Neural cell (in vitro differentiated cells): ENCODE results near the gene PHKA2. TPM values are rescaled to one million over a fixed set of nuclear protein-coding genes. Genes with fewer than 3 reads are reported as not detected.

ENCODE experiments used
- H2AFZ ChIP-seq: fragments of 200-600, 300-800 bp; sonication (generic), shearing (Covaris generic); 2 replicates; pipeline ENCODE4 v1.6.0; 2014; ENCODE audit warnings: low read depth, mild to moderate bottlenecking, antibody characterized with exemption, low read length, moderate library complexity
- H3F3A ChIP-seq: fragments of 200-600 bp; shearing (Covaris generic); 2 replicates; pipeline ENCODE4 v1.6.1; 2016; ENCODE audit warnings: mild to moderate bottlenecking, moderate library complexity, mixed read lengths, antibody characterized with exemption, low read length; ENCODE audit not compliant: insufficient read depth, poor library complexity, severe bottlenecking
- H3K27ac ChIP-seq: fragments of 200-600, 300-800 bp; sonication (generic), shearing (Covaris generic); 2 replicates; pipeline ENCODE4 v1.5.1; 2014; ENCODE audit warnings: mild to moderate bottlenecking, low read length, moderate library complexity
- H3K27me3 ChIP-seq: fragments of 300-800, 200-600 bp; sonication (generic), shearing (Covaris generic); 2 replicates; pipeline ENCODE4 v1.6.0; 2014; ENCODE audit warnings: mild to moderate bottlenecking, low read depth, low read length, moderate library complexity; ENCODE audit not compliant: insufficient read depth
- H3K36me3 ChIP-seq: fragments of 300-800, 200-600 bp; sonication (generic), shearing (Covaris generic); 2 replicates; pipeline ENCODE4 v1.5.1; 2014; ENCODE audit warnings: mild to moderate bottlenecking, antibody characterized with exemption, low read length, moderate library complexity; ENCODE audit not compliant: insufficient read depth
- H3K4me2 ChIP-seq: fragments of 300-800, 200-600 bp; sonication (generic), shearing (Covaris generic); 2 replicates; pipeline ENCODE4 v1.6.0; 2014; ENCODE audit warnings: mild to moderate bottlenecking, low read length
- H3K4me3 ChIP-seq: fragments of 300-800, 200-600 bp; sonication (generic), shearing (Covaris generic); 2 replicates; pipeline ENCODE4 v1.5.1; 2014; ENCODE audit warnings: mild to moderate bottlenecking, low read length, moderate library complexity
- H3K79me2 ChIP-seq: fragments of 200-600 bp; shearing (Covaris generic); replicated peaks from 2 replicates; pipeline ENCODE4 v1.6.0; 2014; ENCODE audit warnings: mild to moderate bottlenecking, low read length, moderate library complexity; ENCODE audit not compliant: insufficient read depth
- H3K9ac ChIP-seq: fragments of 300-800, 200-600 bp; sonication (generic), shearing (Covaris generic); 2 replicates; pipeline ENCODE4 v1.6.1; 2016; ENCODE audit warnings: mild to moderate bottlenecking, low read length, mixed read lengths
- H3K9me2 ChIP-seq: fragments of 200-600 bp; shearing (Covaris generic); 2 replicates; pipeline ENCODE4 v1.6.1; 2016; ENCODE audit warnings: mild to moderate bottlenecking, low read length, mixed read lengths; ENCODE audit not compliant: insufficient read depth
- H3K9me3 ChIP-seq: fragments of 200-600, 300-800 bp; sonication (generic), shearing (Covaris generic); 2 replicates; pipeline ENCODE4 v1.6.1; 2016; ENCODE audit warnings: mild to moderate bottlenecking, mixed run types, low read length, moderate library complexity, mixed read lengths
- H4K20me1 ChIP-seq: fragments of 200-600 bp; shearing (Covaris generic); 2 replicates; pipeline ENCODE4 v1.6.1; 2016; ENCODE audit warnings: mild to moderate bottlenecking, mixed run types; ENCODE audit not compliant: insufficient read depth
- EP300 ChIP-seq: fragments of 450-650 bp; conservative IDR thresholded peaks from 2 replicates; pipeline ENCODE4 v1.6.1; 2014; ENCODE audit warnings: antibody characterized with exemption, mild to moderate bottlenecking, moderate library complexity; ENCODE audit not compliant: poor library complexity, severe bottlenecking
- MXI1 ChIP-seq: fragments of 450-650 bp; conservative IDR thresholded peaks from 2 replicates; pipeline ENCODE4 v1.6.1; 2014; ENCODE audit warnings: antibody characterized with exemption, mild to moderate bottlenecking; ENCODE audit not compliant: poor library complexity, severe bottlenecking
- POLR2AphosphoS5 ChIP-seq: IDR thresholded peaks from 2 replicates; pipeline ENCODE4 v1.6.1; 2012
- RAD21 ChIP-seq: fragments of 450-650 bp; conservative IDR thresholded peaks from 2 replicates; pipeline ENCODE4 v1.6.1; 2014; ENCODE audit warnings: antibody characterized with exemption, mild to moderate bottlenecking, moderate library complexity
- REST ChIP-seq: IDR thresholded peaks from 2 replicates; pipeline ENCODE4 v1.6.1; 2012; ENCODE audit warnings: borderline replicate concordance
- SMC3 ChIP-seq: fragments of 450-650 bp; conservative IDR thresholded peaks from 2 replicates; pipeline ENCODE4 v1.6.1; 2014; ENCODE audit warnings: antibody characterized with exemption, mild to moderate bottlenecking, moderate library complexity; ENCODE audit not compliant: poor library complexity
- TAF1 ChIP-seq: IDR thresholded peaks from 2 replicates; pipeline ENCODE4 v1.6.1; 2012; ENCODE audit warnings: low read depth
- polyA plus RNA-seq: library from polyadenylated mRNA; depleted of rRNA; stranded (reverse); fragments of >200 nt; gene quantifications from 2 replicates; pipeline ENCODE4 v1.2.3, GENCODE V29; 2014

PHKA2 gene
- polyA plus RNA-seq, 1 donor from 2014 or later: 9.6 TPM

GRCh38 chrX:18893536-18893935 is 90.4 kb downstream of the PHKA2 start:
- Histone ChIP-seq H3K27ac (no peak overlapping the region), H3K9me3 (no peaks in the 10 kb centered on the region), H3K4me3 (no peak overlapping the region), H3K9me2 (no peaks in the 10 kb centered on the region), H3F3A (no peaks in the 10 kb centered on the region), H3K36me3 (no peaks in the 10 kb centered on the region), H3K4me2 (no peak overlapping the region), H3K27me3 (no peaks in the 10 kb centered on the region), H3K9ac (no peak overlapping the region), H2AFZ (no peak overlapping the region), H4K20me1 (no peaks in the 10 kb centered on the region), H3K79me2 (no peaks in the 10 kb centered on the region)
- TF ChIP-seq REST (no peak), SMC3 (no peak), RAD21 (no peak), MXI1 (no peak), POLR2AphosphoS5 (no peak)

GRCh38 chrX:18892899-18893298 is 91.0 kb downstream of the PHKA2 start:
- Histone ChIP-seq H2AFZ (no peak overlapping the region), H3K79me2 (no peaks in the 10 kb centered on the region), H3K9ac (no peak overlapping the region), H3K27me3 (no peaks in the 10 kb centered on the region), H3K9me3 (no peaks in the 10 kb centered on the region), H3K4me2 (no peak overlapping the region), H3K9me2 (no peaks in the 10 kb centered on the region), H3F3A (no peaks in the 10 kb centered on the region), H3K27ac (no peak overlapping the region), H3K4me3 (no peak overlapping the region), H4K20me1 (no peaks in the 10 kb centered on the region), H3K36me3 (no peaks in the 10 kb centered on the region)
- TF ChIP-seq SMC3: no peak
- TF ChIP-seq EP300: no peak
- TF ChIP-seq RAD21: no peak
- no peak for TF ChIP-seq MXI1

- Histone ChIP-seq H3K79me2 (no peaks in the 10 kb centered on the region), H3K4me2 (no peak overlapping the region), H3K9me2 (no peaks in the 10 kb centered on the region), H3K27me3 (no peaks in the 10 kb centered on the region), H3F3A (no peaks in the 10 kb centered on the region), H3K36me3 (no peaks in the 10 kb centered on the region), H3K9me3 (no peaks in the 10 kb centered on the region), H4K20me1 (no peaks in the 10 kb centered on the region), H3K9ac (no peak overlapping the region), H3K4me3 (no peak overlapping the region), H2AFZ (no peak overlapping the region), H3K27ac (no peak overlapping the region)
- no peak for TF ChIP-seq MXI1
- no peak for TF ChIP-seq TAF1
- no peak for TF ChIP-seq POLR2AphosphoS5
- TF ChIP-seq SMC3: no peak
- no peak for TF ChIP-seq EP300
Measured at GRCh38 chrX:18891548-18891945, 92.4 kb downstream of the PHKA2 start.
